CD4-positive, alpha-beta T cell (primary cell): Measurements from ENCODE around the gene GPA33. TPM values are rescaled to one million over a fixed set of nuclear protein-coding genes. Genes with fewer than 3 reads are reported as not detected.

ENCODE experiments used
- ATAC-seq: fragments of 200-7000 bp; cut with Tn5 transposase; one replicate; pipeline ENCODE4 v1.10.0; 2022; ENCODE audit warnings: mild to moderate bottlenecking; ENCODE audit not compliant: poor library complexity
- CTCF ChIA-PET: fragments of 350-600 bp; sonication (Branson Sonifier 250); formaldehyde crosslinking; loops from one replicate; lab custom pipeline; 2021; ENCODE audit warnings: antibody characterized with exemption, inconsistent platforms; lab: Charles Lee
- POLR2A ChIA-PET: fragments of 350-600 bp; sonication (Branson Sonifier 250); formaldehyde crosslinking; loops from one replicate; lab custom pipeline; 2021; ENCODE audit warnings: antibody characterized with exemption, inconsistent platforms; lab: Charles Lee
- DNase-seq, 14 experiments: peaks; one replicate each; pipeline ENCODE4 v3.0.0-alpha.2; 2013 to 2020; ENCODE audit warnings: mixed read lengths in 2 of 14
- H3K27ac ChIP-seq, 2 donors: one replicate each; pipeline versions ENCODE4 v1.5.1 to v1.7.0; 2013; ENCODE audit warnings: low read length in 2 of 2, low read depth in 1 of 2, mild to moderate bottlenecking in 1 of 2
- H3K27me3 ChIP-seq, 2 experiments: 1 replicate in 1 of 2; 2 replicates in 1 of 2; pipeline versions ENCODE4 v1.6.1 to v1.7.0; 2013; ENCODE audit warnings: low read length in 2 of 2, control low read depth in 1 of 2, mild to moderate bottlenecking in 1 of 2, moderate library complexity in 1 of 2; ENCODE audit not compliant: insufficient read depth in 2 of 2, control insufficient read depth in 1 of 2
- H3K36me3 ChIP-seq: one replicate; pipeline ENCODE4 v1.6.1; 2013; ENCODE audit warnings: low read length, control low read depth; ENCODE audit not compliant: insufficient read depth
- H3K4me1 ChIP-seq: one replicate; pipeline ENCODE4 v1.6.1; 2013; ENCODE audit warnings: low read length, control low read depth; ENCODE audit not compliant: insufficient read depth
- H3K4me3 ChIP-seq: one replicate; pipeline ENCODE4 v1.5.1; 2013; ENCODE audit warnings: mild to moderate bottlenecking, low read length, moderate library complexity
- H3K9me3 ChIP-seq, 2 experiments: 1 replicate in 1 of 2; 2 replicates in 1 of 2; pipeline versions ENCODE4 v1.6.1 to v1.7.0; 2013; ENCODE audit warnings: low read length in 2 of 2, mild to moderate bottlenecking in 2 of 2, control low read depth in 1 of 2, moderate library complexity in 1 of 2; ENCODE audit not compliant: control insufficient read depth in 1 of 2, insufficient read depth in 1 of 2
- H3K27ac Mint-ChIP-seq: one replicate; pipeline ENCODE4 v1.8.0; 2020; ENCODE audit warnings: mixed read lengths
- H3K27me3 Mint-ChIP-seq: one replicate; pipeline ENCODE4 v1.8.0; 2021; ENCODE audit warnings: mixed read lengths
- H3K36me3 Mint-ChIP-seq: one replicate; pipeline ENCODE4 v1.8.0; 2021; ENCODE audit warnings: low read depth, mixed read lengths
- H3K4me1 Mint-ChIP-seq: one replicate; pipeline ENCODE4 v1.8.0; 2021; ENCODE audit warnings: low read depth, mixed read lengths
- H3K4me3 Mint-ChIP-seq: one replicate; pipeline ENCODE4 v1.8.0; 2020; ENCODE audit warnings: mild to moderate bottlenecking, mixed read lengths
- H3K9me3 Mint-ChIP-seq: one replicate; pipeline ENCODE4 v1.8.0; 2020; ENCODE audit warnings: mixed read lengths
- CTCF ChIP-seq: fragments of 200-600 bp; IDR thresholded peaks from one replicate; pipeline ENCODE4 v1.8.0; 2022; ENCODE audit warnings: antibody characterized with exemption, mild to moderate bottlenecking
- intact Hi-C, 2 experiments: fragments of 100-400 bp; cut with DNase I in 1 of 2; cut with micrococcal nuclease in 1 of 2; formaldehyde crosslinking; loops; one replicate each; pipeline versions ENCODE4 v1.15.1 to v1.9.0; 2023 to 2025; cut with DNase I, micrococcal nuclease
- total RNA-seq, 174 experiments: library from RNA in 2 of 174; stranded (reverse) in 2 of 174; gene quantifications; one replicate each; pipeline ENCODE4 v1.2.3 and lab custom pipeline; 2021 to 2026

GPA33 gene
- total RNA-seq, 2 experiments from 2014 or later, result 4.8 to 5.0 TPM

- ChIA-PET POLR2A (no interaction called here), CTCF (interaction anchor here (0.9 kb wide), 1 partner anchor 12 kb away, joined by 3 read pairs; no protein-coding TSS in a partner anchor)
- Mint-ChIP-seq H3K27ac (no peak overlapping the region), H3K4me3 (no peak overlapping the region), H3K4me1 (peaks cover 10% of the 10 kb centered on the region), H3K9me3 (no peaks in the 10 kb centered on the region), H3K36me3 (peaks cover 27% of the 10 kb centered on the region), H3K27me3 (no peaks in the 10 kb centered on the region)
- no peak for DNase-seq
- no peak for ATAC-seq
- no peak for TF ChIP-seq CTCF
- Histone ChIP-seq H3K9me3 (no peaks in the 10 kb centered on the region), H3K4me1 (peaks cover 13% of the 10 kb centered on the region), H3K27me3 (no peaks in the 10 kb centered on the region), H3K27ac (no peak overlapping the region), H3K36me3 (no peaks in the 10 kb centered on the region), H3K4me3 (no peak overlapping the region)
- intact Hi-C loops, result no loop called here
Measured at GRCh38 chr1:167071286-167071685, 18.9 kb downstream of the GPA33 start.

- intact Hi-C loops, result loop anchor here in 1 of 2 experiments (5.0 to 10.0 kb wide), 4 partner anchors 199 to 489 kb away; no protein-coding TSS in a partner anchor
- Mint-ChIP-seq H3K27me3 (no peaks in the 10 kb centered on the region), H3K9me3 (no peaks in the 10 kb centered on the region), H3K27ac (no peak overlapping the region), H3K36me3 (peaks cover 18% of the 10 kb centered on the region), H3K4me1 (no peaks in the 10 kb centered on the region), H3K4me3 (no peak overlapping the region)
- no peak for TF ChIP-seq CTCF
- Histone ChIP-seq H3K27me3 (no peaks in the 10 kb centered on the region), H3K27ac (no peak overlapping the region), H3K9me3 (no peaks in the 10 kb centered on the region), H3K4me1 (peaks cover 6% of the 10 kb centered on the region), H3K4me3 (no peak overlapping the region), H3K36me3 (no peaks in the 10 kb centered on the region)
- ATAC-seq (no peak), DNase-seq (no peak)
- ChIA-PET POLR2A (no interaction called here), CTCF (interaction anchor here (0.6 kb wide), 1 partner anchor 1004 kb away, joined by 5 read pairs; no protein-coding TSS in a partner anchor)
Measured at GRCh38 chr1:167068761-167069160, 21.4 kb downstream of the GPA33 start.

GRCh38 chr1:167067904-167068303, 22.3 kb downstream of the GPA33 start:
- H3K9me3 ChIP-seq, result no peaks in the 10 kb centered on the region
- H3K27ac ChIP-seq, result no peak overlapping the region
- Mint-ChIP-seq H3K27ac (no peak overlapping the region), H3K36me3 (peaks cover 20% of the 10 kb centered on the region), H3K4me3 (no peak overlapping the region), H3K4me1 (no peaks in the 10 kb centered on the region), H3K27me3 (no peaks in the 10 kb centered on the region), H3K9me3 (no peaks in the 10 kb centered on the region)
- H3K36me3 ChIP-seq, result no peaks in the 10 kb centered on the region
- TF ChIP-seq CTCF, result no peak
- H3K4me1 ChIP-seq, result peaks cover 6% of the 10 kb centered on the region
- no peaks in the 10 kb centered on the region for H3K27me3 ChIP-seq
- no peak for ATAC-seq
- H3K4me3 ChIP-seq, result no peak overlapping the region
- CTCF ChIA-PET, result no interaction called here
- intact Hi-C loops, result loop anchor here (2.0 to 10.0 kb wide), 7 partner anchors 153 to 489 kb away; partner anchors contain the start of gene POU2F1 (in 1 of the 2)
- POLR2A ChIA-PET, result no interaction called here
- DNase-seq, result no peak
